OCI-M1 (cell line): Measurements from ENCODE around the gene DYNLT1.

Experiments used
- DNase-seq: peaks from one replicate; lab custom pipeline; 2025; lab: John Stamatoyannopoulos, UW

Gene DYNLT1

DNA sequence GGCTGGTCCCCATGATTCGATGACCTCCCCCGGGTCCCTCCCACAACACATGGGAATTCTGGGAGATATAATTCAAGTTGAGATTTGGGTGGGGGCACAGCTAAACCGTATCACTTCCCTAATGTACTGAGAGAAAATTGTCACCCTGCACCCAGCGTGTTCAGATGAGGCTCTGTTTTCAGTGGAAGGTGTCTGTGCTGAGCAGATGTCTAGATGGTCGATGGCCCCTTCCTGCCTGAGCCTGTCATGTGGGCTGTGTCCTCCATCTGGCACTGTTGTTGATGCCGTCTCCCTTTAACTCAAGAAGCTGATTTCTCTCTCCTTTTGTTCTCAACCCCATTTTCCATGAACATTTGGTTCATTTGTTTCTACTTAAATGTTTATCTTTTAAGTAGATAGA is 47.7 kb downstream of the DYNLT1 start:
- no peak for DNase-seq

DNA sequence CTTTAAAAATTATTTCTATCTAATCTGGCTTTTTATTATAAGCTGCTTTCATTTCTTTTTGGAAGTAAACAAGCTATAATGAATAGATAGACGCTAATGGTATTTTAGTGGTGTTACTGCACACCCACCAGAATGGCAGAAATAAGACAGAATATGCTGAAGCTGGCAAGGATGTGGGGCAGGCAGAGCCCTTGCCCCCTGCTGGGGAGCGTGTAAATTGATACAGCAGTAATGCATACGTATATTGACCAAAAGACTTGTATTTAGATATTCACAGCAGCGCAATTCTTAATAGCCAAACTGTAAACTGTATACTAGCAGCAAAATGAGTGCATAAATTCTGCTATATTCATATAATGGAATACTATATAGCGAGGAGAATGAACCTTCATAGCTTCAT is 49.3 kb downstream of the DYNLT1 start:
- DNase-seq = no peak

DNA sequence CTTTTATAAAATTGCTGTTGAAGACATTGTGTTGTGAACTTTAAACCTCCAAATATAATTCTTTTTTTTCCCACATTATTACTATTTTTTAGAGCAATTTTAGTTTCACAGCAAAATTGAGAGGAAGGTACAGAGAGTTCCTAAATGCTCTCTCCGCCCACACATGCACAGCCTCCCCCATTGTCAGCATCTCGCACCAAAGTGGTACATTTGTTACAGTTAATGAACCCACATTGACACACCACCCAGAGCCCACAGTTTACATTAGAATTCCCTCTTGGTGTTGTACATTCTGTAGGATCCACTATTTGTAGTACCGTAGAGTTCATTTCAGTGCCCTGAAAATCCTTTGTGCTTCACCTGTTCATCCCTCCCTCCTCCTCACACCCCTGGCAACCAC is 50.9 kb downstream of the DYNLT1 start:
- DNase-seq = no peak

DNA sequence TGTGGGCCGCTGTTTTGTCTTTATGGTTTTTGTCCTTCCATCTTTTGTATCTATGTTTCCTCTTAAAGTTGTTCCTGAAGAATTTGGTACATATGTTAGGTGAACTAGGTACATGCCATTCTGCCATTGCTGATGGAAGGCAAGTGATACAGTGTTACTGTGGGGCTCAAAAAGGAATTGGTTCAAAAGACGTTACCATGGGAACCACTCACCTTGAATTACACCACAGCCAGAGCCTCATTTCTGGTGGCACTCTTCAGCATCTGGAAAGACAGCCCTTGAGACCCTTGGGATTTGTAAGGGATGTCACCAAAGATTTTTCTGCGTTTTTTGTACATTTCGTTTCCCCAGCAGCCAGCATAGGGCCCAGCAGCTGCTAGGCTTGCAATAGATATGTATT is 52.7 kb downstream of the DYNLT1 start:
- no peak for DNase-seq

DNA sequence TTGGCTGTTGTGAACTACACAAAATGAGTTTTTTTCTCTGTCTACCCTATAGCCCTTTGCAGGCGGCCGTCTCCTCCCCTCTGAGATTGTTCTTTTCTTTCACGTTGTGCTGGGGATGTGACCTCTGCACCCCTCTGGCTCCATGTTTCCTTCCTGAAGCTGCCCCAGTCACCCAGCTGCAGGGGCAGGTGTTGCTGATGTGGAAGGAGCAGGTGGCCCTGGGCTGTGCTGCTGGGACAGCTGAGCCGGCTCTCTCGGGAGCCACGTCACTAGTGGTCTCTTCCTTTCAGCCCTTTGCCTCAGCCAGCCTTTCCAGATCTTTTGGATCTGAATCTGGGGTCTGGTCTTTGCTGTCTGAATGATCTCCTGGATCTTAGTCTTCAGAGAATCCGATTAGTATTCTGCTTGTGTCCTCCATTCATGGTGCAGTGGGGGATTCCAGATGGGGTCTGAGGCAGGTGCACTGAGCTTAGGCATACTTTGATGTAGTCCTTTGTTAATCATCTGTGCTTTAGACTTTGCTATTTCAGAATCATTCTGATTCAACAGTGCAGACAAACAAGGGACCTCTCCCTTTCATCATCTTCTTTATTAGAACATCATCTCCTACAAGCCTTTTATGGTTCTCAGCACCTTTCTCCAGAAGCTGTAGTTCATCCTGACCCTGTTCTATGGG is 53.3 kb downstream of the DYNLT1 start:
- no peak for DNase-seq

DNA sequence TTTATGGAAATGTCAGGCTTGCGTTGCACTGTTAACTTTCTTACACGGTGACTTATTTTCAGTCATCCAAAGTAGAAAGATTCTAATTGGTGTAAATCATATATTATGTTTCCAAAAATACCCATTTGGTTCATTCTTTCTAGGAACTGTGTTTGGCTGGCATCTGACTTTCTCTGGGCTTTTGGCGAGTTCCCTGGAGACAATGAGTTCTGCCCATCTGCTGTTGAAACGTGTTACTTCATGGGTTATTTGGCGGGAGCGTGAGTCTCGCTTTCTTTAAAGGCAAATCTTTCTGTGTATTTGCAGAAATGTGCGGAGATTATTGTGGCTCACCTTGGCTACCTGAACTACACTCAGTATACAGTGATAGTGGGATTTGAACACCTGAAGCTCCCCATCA is 55.2 kb downstream of the DYNLT1 start:
- DNase-seq = no peak

DNA sequence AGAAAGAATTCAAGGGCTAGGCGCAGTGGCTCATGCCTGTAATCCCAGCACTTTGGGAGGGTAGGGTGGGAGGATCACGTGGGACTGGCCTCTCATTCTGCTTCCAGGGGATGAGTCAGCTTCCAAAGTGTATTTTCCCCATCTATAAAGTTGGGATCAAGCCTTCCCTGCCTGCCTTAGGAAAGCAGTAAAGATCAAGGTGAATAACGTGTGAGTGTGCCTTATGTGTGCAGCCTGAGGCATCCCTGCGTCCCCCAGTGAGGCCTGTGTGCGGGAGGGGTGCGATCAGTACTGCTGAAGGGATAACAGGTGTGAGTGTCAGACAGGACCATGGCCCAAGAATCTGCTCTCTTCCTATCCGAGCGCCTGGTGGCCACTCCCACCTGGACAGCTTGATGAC is 57.9 kb downstream of the DYNLT1 start:
- DNase-seq = no peak
